ENCODE data around the gene TMIE.

TMIE gene

DNA sequence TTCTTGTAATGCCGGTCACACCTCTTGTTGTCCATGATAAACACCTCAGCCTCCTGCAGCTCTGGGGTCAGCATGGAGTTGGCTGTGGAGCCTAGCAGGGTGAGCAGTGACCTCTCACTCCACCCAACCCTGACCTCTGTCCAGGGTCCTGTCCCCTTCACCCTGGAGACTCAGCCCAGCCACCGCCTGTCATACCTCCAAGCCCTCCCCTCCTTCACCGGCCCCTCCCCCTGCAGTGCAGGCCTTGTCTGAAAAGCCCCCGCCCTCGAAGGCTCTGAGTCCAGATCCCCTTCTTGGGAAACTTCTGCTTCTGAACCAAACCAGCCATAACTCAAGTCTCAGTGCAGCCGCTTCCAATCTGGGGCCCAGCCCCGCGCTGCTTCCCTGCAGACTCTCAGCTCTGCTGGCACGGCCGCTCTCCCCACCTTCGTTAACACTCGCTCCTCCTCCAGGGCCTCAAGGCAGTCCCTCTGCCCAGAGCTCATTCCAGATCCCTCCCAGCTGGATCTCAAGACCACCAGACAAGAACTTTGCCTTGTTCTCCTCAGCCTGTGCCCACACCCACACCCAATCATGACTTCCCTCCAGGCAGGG, 41.9 kb downstream of the TMIE start:
- TF ChIP-seq, protein P1, sequence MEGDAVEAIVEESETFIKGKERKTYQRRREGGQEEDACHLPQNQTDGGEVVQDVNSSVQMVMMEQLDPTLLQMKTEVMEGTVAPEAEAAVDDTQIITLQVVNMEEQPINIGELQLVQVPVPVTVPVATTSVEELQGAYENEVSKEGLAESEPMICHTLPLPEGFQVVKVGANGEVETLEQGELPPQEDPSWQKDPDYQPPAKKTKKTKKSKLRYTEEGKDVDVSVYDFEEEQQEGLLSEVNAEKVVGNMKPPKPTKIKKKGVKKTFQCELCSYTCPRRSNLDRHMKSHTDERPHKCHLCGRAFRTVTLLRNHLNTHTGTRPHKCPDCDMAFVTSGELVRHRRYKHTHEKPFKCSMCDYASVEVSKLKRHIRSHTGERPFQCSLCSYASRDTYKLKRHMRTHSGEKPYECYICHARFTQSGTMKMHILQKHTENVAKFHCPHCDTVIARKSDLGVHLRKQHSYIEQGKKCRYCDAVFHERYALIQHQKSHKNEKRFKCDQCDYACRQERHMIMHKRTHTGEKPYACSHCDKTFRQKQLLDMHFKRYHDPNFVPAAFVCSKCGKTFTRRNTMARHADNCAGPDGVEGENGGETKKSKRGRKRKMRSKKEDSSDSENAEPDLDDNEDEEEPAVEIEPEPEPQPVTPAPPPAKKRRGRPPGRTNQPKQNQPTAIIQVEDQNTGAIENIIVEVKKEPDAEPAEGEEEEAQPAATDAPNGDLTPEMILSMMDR (IDR thresholded peaks at IDR 0.05), result no peak

DNA sequence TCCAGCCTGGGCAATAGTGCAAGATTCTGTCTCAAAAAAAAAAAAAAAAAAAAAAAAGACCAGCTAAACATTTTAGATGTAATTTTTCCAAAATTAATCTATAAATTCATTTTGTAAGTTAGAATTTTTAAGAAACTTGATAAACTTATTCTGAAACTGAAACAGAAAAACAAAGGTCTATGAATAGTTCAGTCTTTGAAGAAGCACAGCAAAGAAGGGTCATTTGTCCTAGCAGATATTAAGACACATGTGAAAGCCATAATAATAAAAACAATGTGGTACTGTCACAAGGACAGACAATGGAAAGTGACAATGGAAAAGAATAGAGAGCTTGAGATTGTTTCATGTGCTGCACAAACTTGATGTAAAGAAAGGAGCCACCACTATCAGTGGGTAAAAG, 45.5 kb downstream of the TMIE start:
- TF ChIP-seq, protein P1 (IDR thresholded peaks at IDR 0.05), result no peak

DNA sequence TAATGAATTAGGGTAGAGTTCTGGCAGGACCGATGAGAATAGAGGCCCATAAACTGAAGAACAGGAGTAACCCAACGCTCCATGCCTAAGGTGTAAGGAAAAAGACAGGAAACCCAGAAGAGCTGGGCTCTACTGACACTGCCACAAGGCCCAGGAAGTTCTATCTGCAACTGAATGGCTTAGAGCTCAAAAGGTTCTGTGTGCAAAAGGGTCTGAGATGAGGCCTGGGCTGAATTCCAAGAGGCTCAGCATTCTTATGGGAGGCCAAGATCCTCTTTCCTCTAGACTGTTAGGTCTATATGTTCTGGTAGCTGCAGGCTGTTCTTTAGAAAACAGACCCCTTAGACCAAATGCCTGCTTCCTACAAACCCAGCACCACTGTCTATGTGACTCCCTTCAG, 47.0 kb downstream of the TMIE start:
- TF ChIP-seq, protein P1 (IDR thresholded peaks at IDR 0.05), result no peak

DNA sequence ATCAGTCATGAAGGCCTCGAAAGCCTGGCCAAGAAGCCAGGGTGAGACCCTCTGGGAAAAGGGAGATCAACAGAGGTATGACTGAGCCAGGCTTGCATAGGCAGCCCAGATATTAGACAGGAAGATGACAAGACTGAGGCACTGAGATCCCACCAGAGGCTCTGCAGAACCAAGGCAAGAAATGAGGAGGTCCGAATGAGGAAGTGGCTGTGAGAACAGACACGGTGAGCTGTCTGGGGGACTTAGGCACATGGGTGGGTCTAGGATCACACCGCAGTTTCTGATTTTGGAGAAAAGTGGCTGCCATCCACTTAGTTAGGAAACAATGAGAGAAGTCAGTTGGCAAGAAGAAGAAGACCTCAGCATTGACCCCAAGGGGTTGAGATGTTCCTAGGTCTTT, 47.9 kb downstream of the TMIE start:
- TF ChIP-seq, protein P1 (IDR thresholded peaks at IDR 0.05), result no peak

DNA sequence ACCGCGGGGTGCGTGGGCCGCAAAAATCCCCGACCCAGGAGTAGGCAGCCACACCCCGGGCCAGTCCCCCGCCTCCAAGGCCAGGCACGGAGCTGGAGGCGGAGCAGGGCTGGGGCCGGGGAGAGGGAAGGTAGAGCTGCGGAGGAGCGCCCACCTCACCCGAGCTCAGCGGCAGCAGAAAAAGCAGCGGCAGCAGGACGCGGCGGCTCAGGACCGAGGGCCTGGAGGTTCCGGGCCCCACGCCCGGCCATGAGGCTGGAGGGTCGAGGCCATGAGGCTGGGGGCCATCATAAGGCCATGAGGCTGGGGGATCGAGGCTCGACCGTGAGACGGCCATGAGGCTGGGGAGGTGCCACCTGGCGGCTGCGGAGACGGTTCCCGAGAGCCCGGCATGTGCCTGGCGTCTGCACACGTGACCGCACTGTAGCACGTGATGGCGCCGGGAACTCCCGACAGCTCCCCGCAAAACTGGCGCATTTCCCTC, 49.4 kb downstream of the TMIE start:
- TF ChIP-seq, protein P1 (IDR thresholded peaks at IDR 0.05), result no peak

DNA sequence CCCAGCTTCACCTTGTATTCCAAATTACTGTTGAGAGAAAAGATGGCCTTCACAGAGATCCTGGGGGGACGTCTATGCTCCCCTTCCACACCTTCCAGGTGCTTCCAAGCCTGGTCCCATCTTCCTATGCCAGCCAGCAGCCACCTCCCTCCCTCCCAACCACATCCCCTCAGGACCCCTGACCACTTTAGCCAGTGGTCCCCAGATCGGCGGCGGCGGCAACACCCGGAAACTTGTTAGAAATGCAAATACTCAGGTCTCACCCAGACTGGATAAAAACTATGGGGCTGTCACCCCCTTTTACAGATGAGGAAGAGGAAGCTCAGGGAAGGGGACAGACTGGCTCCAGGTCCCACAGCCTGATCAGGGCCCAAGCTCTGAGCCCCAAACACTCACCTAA, 54.5 kb downstream of the TMIE start:
- TF ChIP-seq, protein P1 (IDR thresholded peaks at IDR 0.05), result no peak

DNA sequence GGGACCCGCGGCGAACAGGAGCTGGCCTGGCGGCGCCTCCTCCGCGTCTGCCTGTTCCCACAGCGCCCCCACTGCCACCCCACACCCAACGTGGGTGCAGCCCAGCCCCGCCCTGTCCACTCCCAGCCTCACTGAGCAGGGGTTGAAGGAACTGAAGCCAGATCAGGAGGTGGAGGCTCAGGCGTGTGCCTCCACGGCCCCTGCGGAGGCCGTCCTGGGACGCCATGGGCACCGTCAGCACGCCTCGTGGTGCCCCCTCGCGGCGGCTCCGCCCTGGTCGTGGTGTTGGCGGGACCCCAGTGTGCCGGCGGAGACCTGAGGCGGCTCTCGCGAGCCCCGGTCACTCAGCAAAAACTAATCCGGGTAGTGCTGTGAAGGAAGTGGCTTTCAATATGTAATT, 55.5 kb downstream of the TMIE start:
- TF ChIP-seq, protein P1 (IDR thresholded peaks at IDR 0.05), result no peak
